ENCODE measurements around the gene PERM1.
"Not testable (repeated sequence)": the region's sequence is repeated elsewhere in the genome, so short reads cannot be mapped to it uniquely, and the experiment has no call there.

PERM1 gene

DNA sequence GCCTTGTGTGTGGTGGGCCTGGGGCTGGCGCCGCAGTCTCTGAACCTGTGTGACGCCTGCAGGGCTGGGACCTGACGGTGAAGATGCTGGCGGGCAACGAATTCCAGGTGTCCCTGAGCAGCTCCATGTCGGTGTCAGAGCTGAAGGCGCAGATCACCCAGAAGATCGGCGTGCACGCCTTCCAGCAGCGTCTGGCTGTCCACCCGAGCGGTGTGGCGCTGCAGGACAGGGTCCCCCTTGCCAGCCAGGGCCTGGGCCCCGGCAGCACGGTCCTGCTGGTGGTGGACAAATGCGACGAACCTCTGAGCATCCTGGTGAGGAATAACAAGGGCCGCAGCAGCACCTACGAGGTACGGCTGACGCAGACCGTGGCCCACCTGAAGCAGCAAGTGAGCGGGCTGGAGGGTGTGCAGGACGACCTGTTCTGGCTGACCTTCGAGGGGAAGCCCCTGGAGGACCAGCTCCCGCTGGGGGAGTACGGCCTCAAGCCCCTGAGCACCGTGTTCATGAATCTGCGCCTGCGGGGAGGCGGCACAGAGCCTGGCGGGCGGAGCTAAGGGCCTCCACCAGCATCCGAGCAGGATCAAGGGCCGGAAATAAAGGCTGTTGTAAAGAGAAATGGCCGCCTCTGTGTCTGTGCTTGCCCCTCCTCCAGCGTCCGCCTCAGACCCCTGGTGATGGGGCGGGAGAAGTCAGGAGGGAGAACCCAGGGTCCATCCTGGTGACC, 32.2 kb upstream of the PERM1 start:
- DNase-seq = no peak

DNA sequence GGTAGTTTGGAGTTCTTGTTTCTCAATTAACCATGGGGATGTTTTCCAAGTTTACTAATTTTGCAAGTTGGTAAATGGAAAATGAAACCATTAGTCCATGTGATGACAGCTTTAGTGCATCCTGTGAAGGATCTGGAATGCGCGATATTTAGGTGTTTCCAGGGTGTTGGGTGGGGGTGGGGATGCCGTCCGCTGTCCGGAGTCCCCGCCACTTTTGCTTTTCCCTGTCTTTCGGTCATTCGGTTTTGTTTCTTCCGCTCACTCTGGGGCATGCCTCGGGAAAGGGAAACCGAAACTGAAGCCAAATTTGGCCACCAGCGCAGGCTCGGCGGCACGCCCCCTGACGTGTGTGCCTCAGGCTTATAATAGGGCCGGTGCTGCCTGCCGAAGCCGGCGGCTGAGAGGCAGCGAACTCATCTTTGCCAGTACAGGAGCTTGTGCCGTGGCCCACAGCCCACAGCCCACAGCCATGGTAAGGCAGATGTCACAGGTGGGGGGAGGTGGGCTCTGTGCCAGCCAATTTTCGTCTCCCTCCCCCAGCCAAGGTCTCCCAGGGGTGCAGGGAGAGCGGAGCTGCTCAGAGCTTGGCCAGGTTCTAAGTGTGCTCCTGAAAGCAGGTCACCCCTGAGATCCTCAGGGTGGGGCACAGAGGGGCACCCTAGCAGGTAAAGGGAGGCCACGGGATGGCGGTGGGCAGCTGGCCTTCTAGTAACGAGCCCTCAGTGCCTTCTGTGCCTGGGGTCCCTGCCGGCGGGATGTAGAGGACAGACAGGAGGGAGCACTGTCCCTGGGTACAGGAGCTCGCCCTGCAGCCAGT, 31.4 kb upstream of the PERM1 start, which contains the start of gene ISG15:
Gene ISG15, plus strand, starts transcription at position 393 of the 817 bp plus-strand sequence. Its CDS starts 77 bp downstream, at position 470.
- DNase-seq = peak; percentile 49

DNA sequence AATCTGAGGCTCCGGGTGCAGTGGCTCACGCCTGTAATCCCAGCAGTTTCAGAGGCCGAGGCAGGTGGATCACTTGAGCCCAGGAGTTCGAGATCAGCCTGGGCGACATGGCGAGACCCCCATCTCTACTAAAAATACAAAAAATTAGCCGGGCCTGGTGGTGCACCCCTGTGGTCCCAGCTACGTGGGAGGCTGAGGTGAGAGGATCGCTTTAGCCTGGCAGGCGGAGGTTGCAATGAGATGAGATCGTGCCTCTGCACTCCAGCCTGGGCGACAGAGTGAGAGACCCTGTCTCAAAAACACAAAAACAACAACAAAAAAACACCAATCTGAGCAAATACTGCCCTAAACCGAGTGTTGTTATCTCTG, 30.8 kb upstream of the PERM1 start:
- DNase-seq = not testable (repeated sequence)

DNA sequence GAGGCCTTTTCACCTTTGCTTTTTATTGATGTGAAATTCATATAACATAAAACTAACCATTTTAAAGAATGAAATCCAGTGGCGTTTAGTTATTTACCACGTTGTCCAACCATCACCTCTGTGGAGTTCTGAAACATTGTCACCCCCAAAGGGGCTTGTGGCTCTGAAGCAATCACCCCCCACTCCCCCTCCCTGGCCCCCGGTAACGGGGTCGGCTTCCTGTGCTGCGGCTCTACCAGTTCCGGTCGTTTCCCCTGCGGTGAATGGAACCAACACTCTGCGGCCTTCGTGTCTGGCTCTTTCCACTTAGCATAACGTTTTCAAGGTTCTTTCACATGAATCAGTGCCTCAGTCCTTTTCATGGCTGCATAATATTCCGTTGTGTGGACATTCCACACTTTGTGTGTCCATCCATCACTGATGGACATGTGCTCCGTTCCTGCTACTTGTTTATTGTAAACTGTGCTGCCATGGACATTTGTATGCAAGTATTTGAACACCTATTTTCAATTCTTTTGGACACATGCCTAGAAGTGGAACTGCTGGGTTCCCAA, 29.6 kb upstream of the PERM1 start:
- DNase-seq = no peak

DNA sequence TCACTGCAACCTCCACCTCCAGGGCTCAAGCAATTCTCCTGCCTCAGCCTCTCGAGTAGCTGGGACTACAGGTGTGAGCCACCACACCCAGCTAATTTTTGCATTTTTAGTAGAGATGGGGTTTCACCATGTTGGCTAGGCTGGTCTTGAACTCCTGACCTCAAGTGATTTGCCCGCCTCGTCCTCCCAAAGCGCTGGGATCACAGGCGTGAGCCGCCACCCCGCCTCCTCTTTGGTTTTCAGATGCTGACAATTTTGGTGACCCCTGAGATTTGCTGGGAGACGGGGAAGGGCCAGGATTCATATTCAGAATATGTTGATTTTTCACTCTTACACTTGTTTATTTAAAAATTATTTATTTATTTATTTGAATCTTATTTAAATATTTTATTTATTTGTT, 28.2 kb upstream of the PERM1 start:
- DNase-seq = not testable (repeated sequence)

DNA sequence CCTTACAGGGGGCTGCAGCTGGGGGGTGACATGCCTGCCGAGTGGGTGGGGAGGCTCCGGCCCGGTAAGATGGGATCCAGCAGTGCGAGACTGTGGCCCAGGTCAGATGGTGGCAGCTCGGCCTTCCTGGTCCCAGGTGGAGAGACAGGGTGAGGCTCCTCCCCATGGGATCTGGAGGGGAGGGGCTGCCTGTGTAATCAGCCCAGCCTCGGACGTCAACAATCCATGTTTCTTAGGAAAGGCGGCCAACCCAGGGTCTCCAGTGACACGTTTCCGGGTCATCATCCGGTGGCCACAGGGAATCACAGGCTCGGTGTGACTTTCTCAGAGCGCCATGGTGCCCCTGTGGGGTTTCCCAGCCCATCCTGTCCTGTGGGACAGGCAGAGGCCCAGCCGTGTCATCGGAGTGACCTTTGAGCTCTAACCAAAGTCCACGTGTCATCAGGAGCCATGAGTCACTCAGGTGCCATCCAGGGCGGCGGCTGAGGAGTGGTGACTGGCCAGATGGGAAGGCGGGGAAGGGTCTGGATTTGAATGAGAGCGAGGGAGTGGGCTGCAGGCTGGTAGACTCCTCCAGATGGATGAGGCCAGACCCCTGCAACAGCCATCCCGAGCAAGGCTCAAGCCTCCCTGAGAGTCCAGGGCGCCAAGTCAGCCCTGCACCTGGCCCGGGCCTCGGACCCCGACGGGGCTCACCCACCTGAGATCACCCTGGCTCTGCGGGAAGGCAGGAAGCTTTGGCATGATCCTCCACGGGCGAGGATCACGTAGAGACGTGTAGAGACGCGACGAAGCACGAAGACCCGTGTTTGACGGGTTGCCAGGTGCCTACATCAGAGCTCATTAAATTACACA, 24.6 kb upstream of the PERM1 start:
- DNase-seq = no peak

DNA sequence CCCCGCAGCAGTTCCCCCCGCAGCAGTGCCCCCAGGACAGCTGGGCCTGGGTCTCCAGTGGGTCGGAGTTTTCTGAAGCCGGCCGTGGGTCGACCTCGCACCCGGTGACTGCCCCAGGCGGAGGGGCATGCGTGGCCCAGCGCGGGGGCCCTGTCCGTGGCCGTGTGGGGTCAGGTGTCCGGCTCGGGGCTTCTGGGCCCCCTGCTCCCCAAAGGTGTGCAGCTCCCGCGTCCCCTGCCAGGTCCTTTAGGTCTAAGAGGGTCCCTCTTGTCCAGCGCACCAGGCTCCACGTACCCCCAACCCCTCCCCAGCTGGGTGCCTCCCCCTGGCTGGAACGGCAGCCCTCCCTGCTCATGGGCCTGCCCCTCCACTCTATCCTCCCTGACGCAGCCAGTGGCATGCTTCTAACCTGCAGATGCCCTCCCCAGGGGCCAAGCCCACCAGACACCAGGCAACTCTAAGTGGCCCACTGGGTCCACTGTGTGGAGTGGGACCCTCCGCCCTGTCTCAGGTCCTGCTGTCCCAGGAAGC, 23.9 kb upstream of the PERM1 start:
- no peak for DNase-seq

DNA sequence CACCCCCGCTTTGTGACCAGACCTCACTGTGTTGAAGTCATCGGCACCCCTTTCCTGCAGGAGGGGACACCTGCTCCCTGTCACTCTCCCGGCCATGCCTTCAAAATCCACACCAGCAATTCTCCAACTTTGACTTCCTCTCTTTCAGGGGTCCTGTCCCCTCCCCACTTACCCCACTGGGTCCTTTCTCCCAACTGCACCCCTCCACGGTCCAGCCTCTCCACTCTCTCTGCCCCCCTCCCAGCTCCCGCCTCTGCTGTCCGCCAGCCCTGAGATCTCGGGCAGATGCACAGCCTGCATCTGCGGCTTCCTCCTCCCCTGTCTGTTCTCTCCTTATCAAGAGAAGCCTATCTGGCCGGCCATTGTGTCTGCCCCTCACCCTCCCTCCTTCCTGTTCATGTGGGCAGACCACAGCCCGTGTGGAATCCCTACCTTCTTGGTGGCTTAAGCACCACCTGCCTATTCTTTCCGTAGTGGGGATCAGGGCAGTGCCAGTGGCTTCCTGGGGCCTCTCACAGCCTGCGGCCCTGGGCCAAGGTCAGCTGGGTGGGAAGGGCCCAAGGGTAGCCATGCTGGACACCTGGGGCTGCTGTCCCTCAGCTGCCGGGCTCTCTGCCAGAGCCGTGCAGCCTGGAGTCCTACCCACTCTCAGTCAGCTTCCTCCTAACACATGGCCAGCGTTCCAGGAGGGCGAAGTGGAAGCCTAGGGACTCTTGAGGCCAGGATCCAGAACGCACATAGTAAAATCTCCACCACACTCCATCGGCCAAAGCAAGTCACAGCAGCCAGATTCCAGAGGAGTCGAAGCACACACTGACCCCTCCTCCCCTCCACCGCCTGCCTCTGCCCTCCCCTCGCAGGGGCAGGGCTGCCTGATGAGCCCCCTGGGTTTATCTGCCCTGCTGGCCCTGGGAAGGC, 23.1 kb upstream of the PERM1 start:
- no peak for DNase-seq

DNA sequence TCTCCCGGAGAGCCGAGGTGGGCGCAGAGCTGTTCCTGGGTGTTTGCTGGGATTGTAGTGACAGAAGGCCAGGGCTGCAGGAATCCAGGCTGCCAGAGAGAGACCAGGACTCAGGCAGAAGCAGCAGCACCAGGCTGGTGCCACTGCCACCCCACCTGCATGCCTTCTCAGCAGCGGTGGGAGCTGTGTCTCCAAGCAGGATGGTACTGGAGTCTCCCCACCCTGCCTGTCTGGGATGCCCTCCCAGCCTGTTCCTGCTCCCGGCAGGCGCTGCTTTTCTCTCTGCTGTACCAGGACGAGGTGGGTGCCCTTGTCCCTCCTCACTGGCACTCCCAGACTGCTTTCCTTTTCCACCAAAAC, 22.5 kb upstream of the PERM1 start:
- DNase-seq = no peak

DNA sequence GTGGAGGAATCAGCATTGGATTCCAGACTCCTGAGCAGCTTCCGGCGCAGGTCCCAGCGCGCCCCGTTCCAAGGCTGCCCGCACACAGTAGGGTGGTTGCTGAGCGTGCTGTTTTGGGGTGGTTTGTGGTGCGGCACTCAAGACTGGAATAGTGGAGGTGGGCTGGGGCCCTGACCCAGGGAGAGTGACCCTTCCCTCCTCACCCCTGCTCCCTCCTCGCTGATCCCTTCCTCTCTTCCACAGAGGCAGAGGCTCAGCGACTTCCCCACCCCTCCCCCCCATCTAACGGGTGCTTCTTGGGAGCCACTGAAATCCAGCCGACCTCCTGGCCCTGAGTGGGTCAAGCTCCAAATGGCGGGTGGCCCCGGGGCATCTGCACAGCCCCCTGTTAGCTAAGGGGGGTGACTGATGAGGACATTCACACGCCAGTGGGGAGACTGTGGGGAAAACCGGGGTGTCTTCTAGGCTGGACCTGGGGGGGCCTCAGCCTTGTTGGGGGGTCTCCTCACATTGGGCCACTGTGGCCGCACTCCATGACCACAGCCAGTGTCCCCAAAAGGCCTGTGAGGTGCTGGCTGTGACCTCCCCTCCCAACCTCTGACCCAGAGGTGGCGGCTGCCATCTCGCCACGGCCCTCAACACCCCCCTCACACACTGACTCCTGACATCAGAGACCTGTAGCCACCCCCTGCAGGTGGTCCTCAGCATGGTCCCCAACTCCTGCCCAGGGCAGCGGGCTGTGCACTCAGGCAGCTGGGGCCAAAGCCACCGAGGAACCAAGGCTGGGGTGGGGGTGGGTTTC, 21.9 kb upstream of the PERM1 start:
- no peak for DNase-seq

DNA sequence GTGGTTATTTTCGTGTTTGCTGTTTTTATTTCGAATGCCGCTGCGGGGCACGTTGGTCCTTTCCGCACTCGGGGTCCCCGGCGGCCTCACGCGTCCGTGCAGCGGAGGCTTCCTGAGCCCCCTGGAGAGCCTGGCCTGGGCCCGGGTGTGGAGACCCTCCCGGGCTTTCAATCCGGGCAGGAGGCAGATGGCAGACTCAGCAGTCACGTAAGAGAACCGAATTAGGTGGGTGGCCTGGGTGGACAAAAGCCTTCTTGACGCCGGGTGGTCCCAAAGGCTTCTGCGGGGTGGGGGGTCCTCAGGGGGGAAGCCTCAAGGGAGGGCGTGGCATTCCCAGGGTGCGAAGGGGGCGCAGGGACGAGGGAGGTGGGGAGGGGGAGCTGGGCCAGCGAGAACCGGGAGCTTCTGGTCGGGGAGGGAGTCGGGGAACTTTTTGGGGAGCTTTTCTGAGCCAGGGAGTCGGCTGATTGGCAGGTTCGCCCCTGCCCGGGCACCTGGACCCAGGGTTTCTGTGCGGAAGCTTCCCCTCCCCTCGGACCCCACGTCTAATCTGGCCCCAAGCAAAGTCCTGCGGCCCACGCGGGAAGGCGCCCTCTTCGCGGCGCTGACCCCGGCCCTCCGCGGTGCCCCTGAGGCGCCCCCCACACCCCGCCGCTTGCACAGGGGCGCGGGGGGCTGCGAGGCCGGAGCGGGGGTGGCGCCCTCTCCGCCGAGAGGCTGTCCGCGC, 19.3 kb upstream of the PERM1 start:
- no peak for DNase-seq

DNA sequence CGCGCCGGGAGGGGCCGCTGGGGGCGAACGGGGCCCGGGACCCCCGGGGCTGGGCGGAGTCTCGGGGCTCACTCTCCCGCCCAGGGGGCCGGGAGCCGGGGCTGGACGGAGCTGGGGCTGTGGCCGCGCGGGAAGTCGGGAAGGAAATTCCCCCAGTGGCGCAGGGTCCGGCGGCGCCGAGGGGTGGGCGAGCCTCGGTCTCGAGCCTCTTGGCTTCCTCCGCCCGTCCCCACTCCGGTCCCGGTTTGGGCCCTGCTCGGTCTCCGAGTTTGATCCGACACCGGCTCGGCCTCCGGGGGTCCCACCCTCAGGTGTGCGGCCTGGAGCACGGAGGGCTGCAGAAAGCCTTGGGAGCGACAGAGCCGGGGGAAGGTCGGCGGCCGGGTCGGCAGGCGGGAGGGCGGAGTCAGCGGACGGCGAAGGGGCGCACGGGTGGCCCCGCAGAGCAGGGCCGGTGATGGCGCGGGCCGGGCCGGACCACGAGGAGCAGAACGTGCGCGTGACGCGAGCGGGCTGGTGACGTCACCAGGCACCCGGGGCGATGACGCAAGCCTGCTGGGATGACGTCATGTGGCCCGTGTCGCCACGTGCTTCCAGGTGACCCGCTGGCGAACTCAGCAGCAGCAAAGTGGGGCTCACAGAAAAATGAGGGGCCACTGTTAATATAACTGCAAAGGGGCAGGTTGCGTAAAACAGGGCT, 18.6 kb upstream of the PERM1 start:
- DNase-seq = peak; percentile 49

DNA sequence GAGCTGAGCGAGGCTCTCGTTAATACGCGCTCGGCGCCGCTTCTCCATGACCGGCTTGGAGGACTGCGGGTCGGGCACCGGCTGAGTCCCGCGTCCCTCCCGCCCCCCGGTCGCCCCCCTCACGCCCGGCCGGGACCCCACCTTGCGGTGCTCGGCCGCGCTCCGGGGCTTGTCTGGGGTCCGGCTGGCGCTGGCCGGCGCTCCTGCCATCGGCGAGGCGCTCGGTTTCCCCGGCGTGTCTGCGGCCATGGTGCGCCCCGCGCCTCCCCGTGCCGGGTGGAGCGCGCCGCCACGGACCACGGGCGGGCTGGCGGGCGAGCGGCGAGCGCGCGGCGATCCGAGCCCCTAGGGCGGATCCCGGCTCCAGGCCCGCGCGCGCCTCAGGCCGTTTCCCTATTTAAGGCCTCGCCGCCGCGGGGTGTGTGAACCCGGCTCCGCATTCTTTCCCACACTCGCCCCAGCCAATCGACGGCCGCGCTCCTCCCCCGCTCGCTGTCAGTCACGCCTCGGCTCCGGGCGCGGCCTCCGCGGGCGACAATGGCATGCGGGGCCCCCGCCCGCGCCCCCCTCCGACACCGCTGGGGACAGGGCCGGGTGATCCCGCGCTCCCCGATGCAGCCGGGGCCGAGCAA, 17.9 kb upstream of the PERM1 start, which contains the start of gene HES4:
Gene HES4, minus strand, starts transcription at position 373 of the 632 bp plus-strand sequence. Its CDS starts 124 bp downstream, at position 249.
- peak; percentile 62 for DNase-seq

DNA sequence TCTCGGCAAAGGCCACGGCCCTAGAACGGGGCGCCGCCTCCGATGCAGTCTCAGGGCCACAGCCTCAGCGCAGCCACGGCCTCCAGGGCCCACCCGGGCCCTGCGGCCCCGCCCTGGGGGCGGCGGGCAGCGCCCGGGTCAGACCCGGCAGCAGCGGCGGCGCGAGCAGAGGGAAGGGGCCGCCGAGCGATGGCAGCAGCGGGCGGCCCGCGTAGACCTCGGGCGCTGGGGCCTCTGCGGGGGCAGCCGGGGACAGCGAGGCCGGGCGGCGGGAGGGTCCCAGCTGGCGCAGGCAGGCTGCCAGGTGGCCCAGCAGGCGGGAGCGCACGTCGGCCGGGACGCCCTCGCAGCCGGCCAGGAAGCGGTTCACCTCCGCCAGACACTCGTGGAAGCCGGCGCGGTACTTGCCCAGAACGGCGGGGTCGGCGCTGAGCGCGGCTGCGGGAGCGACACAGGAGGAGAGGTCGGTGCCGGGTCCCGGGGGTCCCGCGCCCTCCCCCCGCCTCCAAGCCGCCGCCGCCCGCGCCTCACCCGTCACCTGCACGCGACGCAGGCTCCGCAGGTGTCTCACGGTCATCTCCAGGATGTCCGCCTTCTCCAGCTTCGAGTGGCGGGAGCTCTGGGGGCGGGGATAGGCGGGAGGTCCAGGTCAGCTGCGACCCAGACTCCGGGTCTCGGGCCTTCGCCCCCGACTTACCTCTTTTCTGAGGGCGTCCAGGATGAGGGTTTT, 17.3 kb upstream of the PERM1 start:
- DNase-seq = no peak

DNA sequence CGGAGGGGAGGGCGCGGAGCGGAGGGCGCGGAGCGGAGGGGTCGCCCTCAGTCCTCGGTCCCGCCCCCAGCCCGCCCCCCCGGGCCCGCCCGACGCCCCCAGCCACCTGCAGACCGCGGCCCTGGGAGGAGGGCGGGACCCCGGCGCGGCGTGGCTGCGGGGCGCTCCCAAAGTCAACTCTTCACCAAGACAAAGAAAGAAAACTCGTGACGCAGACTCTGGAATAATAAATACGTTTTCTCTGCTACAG, 16.8 kb upstream of the PERM1 start:
- DNase-seq = no peak

DNA sequence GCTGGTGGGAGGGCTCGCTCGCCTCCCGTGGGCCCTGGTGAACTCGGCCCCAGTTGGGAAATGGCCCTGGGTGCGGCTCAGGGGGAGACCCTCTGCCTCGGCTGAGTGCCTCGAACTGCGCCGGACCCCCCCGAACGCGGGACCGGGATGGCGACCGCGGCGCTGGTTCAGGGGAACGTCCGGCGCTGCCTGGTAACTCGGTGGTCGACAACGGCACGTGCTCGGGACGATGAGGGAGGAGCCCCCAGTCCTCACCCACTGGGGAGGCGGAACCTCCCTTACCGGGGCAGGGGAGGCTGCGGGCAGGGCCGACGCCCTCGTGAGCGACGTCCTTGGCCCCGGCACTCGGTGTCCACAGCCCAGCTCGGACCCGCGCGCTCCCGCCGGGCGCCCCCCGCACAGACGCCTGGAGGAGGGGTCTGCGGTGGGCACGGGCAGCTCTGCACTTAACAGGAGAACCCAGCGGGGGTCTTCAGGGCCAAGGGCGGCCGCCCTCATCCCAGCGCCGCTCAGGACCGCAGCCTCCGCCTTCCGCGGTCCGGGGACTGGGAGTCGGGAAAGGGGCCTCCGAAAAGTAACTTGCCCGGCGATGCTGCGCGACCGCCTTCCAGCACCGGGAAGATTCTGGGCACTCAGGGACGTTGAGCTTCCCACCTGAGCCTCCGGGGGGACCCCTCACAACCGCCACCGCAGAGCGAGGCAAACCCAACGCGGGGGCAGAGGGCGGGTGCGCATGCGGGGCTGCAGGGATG, 16.3 kb upstream of the PERM1 start:
- DNase-seq = no peak

DNA sequence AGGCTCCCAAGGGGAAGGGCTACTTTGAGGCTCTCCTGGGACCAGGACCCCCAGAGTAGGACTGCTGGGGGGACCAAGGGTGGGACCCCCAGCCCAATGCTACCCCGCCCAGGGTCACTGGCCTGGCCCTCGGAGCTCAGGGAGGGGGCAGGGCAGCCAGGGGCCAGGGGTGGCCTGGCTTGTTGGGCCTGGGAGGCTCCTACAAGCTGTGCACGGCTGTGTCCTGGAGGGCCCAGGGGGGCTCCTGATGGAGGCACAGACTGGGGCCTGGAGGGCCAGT, 15.8 kb upstream of the PERM1 start:
- DNase-seq = no peak
